ENCODE measurements around the gene UBB. TPM values are rescaled to one million over a fixed set of nuclear protein-coding genes. Genes with fewer than 3 reads are reported as not detected.

Gene UBB
- polyA plus RNA-seq, 1 donor (not counting 4 experiments of a cell fraction or from before 2014, with no cell fraction given): 533 TPM

- peak overlapping the region in 1 of 3 experiments; percentile 2 for H3K4me3 ChIP-seq (ENCODE audit: control insufficient read depth in 2 of 3, extremely low read depth in 1 of 3, insufficient read depth in 2 of 3, low read depth in 1 of 3, low read length in 3 of 3)
- H2AFZ ChIP-seq (ENCODE audit: control insufficient read depth, low read length): no peak overlapping the region
- H3K9me1 ChIP-seq (ENCODE audit: control insufficient read depth, extremely low read depth, insufficient read depth, low read length): peaks cover 5% of the 10 kb centered on the region
- H3K36me3 ChIP-seq (ENCODE audit: control insufficient read depth in 2 of 2, extremely low read depth in 1 of 2, insufficient read depth in 2 of 2, low read length in 2 of 2): no peaks in the 10 kb centered on the region
- peak; percentile 48 for DNase-seq (ENCODE audit: low read depth, low spot score)
- H4K20me1 ChIP-seq (ENCODE audit: control insufficient read depth, extremely low read depth, insufficient read depth, low read length): no peaks in the 10 kb centered on the region
- FAIRE-seq: peak; percentile 89
- H3K9me3 ChIP-seq (ENCODE audit: control insufficient read depth, low read depth, low read length): no peaks in the 10 kb centered on the region
- H3K27ac ChIP-seq (ENCODE audit: control insufficient read depth, insufficient read depth, low read length): peak overlapping the region; percentile 54
- H3K27me3 ChIP-seq (ENCODE audit: control insufficient read depth, extremely low read depth, insufficient read depth, low read length): no peaks in the 10 kb centered on the region
- peak overlapping the region; percentile 4 for H3K9ac ChIP-seq (ENCODE audit: control insufficient read depth, extremely low read depth, insufficient read depth, low read length)
- peaks cover 34% of the 10 kb centered on the region for H3K4me1 ChIP-seq (ENCODE audit: control insufficient read depth, extremely low read depth, insufficient read depth, low read length)
- H3K4me2 ChIP-seq (ENCODE audit: control insufficient read depth, extremely low read depth, insufficient read depth, low read depth, low read length): peak overlapping the region; percentile 61
- dilution Hi-C loops (cut with MboI; ENCODE audit: extremely low pct_ligation_motif_present, low sequenced_read_pairs): no loop called here
- no peak for TF ChIP-seq EZH2 (IDR thresholded peaks at IDR 0.05; ENCODE audit: low read length)
- H3K79me2 ChIP-seq (ENCODE audit: control insufficient read depth, insufficient read depth, low read length): no peaks in the 10 kb centered on the region
These were observed 38.4 kb downstream of the UBB start for GRCh38 chr17:16419074-16419928.

GRCh38 chr17:16419929-16420271, 39.0 kb downstream of the UBB start:
- H2AFZ ChIP-seq (ENCODE audit: control insufficient read depth, low read length): peak overlapping the region; percentile 15
- H3K9ac ChIP-seq (ENCODE audit: control insufficient read depth, extremely low read depth, insufficient read depth, low read length): peak overlapping the region; percentile 4
- DNase-seq (ENCODE audit: low read depth, low spot score): no peak
- H3K4me1 ChIP-seq (ENCODE audit: control insufficient read depth, extremely low read depth, insufficient read depth, low read length): peaks cover 34% of the 10 kb centered on the region
- H3K27ac ChIP-seq (ENCODE audit: control insufficient read depth, insufficient read depth, low read length): peak overlapping the region; percentile 54
- dilution Hi-C loops (cut with MboI; ENCODE audit: extremely low pct_ligation_motif_present, low sequenced_read_pairs): no loop called here
- no peaks in the 10 kb centered on the region for H3K36me3 ChIP-seq (ENCODE audit: control insufficient read depth in 2 of 2, extremely low read depth in 1 of 2, insufficient read depth in 2 of 2, low read length in 2 of 2)
- FAIRE-seq: peak; percentile 97
- H3K9me1 ChIP-seq (ENCODE audit: control insufficient read depth, extremely low read depth, insufficient read depth, low read length): peaks cover 5% of the 10 kb centered on the region
- H4K20me1 ChIP-seq (ENCODE audit: control insufficient read depth, extremely low read depth, insufficient read depth, low read length): no peaks in the 10 kb centered on the region
- no peaks in the 10 kb centered on the region for H3K27me3 ChIP-seq (ENCODE audit: control insufficient read depth, extremely low read depth, insufficient read depth, low read length)
- TF ChIP-seq CTCF (optimal IDR thresholded peaks at IDR 0.05 in 1 of 3, IDR thresholded peaks at IDR 0.05 in 1 of 3, conservative IDR thresholded peaks at IDR 0.05 in 1 of 3; ENCODE audit: extremely low read depth in 1 of 3, insufficient read depth in 2 of 3, low read length in 3 of 3): no peak
- no peak for TF ChIP-seq EZH2 (IDR thresholded peaks at IDR 0.05; ENCODE audit: low read length)
- H3K4me3 ChIP-seq (ENCODE audit: control insufficient read depth in 2 of 3, extremely low read depth in 1 of 3, insufficient read depth in 2 of 3, low read depth in 1 of 3, low read length in 3 of 3): peak overlapping the region in 1 of 3 experiments; percentile 20
- peak overlapping the region; percentile 61 for H3K4me2 ChIP-seq (ENCODE audit: control insufficient read depth, extremely low read depth, insufficient read depth, low read depth, low read length)
- no peaks in the 10 kb centered on the region for H3K9me3 ChIP-seq (ENCODE audit: control insufficient read depth, low read depth, low read length)
- H3K79me2 ChIP-seq (ENCODE audit: control insufficient read depth, insufficient read depth, low read length): no peaks in the 10 kb centered on the region

All from keratinocyte (primary cell).